ENCODE data around the gene SLC2A10.
"Not testable (repeated sequence)": the region's sequence is repeated elsewhere in the genome, so short reads cannot be mapped to it uniquely, and the experiment has no call there.

The SLC2A10 gene

DNA sequence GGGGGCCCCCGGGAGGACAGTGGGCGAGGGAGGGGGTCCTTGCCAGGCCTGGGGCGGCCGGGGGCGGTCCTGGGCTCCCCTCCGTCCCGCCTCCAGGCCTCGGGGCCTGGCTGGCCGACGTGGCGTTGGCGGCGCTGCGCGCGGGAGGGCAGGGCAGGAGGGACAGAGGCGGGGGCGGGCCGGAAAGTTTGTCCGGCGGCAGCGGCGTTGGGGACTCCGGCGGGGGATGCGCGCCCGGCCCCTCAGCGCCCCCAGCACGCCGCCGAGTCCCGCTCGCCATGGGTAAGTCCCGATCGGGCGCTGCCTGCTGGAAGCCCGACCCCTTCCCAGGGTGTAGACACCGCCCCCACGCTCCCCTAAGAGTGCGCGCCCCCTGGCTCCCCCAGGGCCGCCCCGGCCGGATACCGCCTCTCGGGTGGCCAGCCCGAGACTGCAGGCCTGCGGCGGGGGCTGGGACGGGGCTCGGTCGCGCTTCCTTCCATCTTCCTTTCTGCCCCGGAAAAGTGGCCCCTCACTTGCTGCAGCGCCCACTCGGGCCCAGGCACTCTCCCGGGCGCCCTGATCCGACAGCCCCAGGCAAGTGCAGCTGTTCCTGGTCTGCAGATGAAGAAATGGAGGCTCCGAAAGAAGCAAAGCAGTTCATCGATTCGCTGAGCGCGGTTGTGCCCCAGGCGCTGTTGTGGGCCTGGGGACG, at the start of gene SLC2A10:
Gene SLC2A10 (plus strand): TSS at position 191 of the 694 bp plus-strand sequence. CDS start 88 bp downstream, at position 279.
- no peak for DNase-seq (ENCODE audit: low read depth in 2 of 2)

DNA sequence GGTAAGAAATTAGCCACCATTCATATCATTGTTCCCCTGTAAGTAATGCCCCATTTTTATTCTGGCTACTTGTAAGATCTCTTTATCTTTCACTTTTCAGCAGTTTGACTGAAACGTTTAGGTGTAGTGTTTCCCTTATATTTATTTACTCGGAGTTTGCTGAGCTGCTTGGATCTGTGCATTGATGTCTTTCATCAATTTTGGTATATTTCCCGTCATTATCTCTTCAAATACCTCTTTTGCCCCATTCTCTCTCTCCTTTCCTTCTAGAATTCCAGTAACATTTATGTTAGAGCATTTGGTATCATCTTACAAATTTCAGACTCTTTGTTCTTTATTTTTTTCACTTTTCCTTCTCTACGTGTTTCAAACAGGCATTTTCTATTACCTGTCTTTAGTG, 49.0 kb upstream of the SLC2A10 start:
- no peak for DNase-seq (ENCODE audit: low read depth in 2 of 2)

DNA sequence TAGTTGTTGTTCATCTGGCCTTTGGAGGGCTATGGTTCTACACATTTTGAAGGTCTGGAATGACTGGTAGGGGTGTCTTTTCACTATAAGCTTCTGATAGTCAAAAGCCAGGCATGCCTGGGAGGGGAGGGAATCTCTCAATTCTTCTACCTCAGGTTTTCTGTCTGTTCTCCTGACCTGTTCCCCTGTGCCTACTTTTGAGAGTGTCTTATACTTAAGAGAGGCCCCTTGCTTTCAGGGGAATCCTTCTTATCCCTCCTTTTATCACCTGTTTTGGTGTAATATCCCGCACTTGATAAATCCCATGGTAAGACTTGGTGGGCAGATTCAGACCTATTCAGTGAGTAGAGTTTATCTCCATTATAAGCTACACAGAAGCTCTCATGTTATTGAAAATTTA, 47.8 kb upstream of the SLC2A10 start:
- no peak for DNase-seq (ENCODE audit: low read depth in 2 of 2)

GRCh38 chr20:46663531-46663930, 45.9 kb upstream of the SLC2A10 start:
- no peak for DNase-seq (ENCODE audit: low read depth in 2 of 2)

GRCh38 chr20:46665602-46666001, 43.8 kb upstream of the SLC2A10 start:
- no peak for DNase-seq (ENCODE audit: low read depth in 2 of 2)

- no peak for DNase-seq (ENCODE audit: low read depth in 2 of 2)
Measured at GRCh38 chr20:46666306-46666705, 43.1 kb upstream of the SLC2A10 start.

DNA sequence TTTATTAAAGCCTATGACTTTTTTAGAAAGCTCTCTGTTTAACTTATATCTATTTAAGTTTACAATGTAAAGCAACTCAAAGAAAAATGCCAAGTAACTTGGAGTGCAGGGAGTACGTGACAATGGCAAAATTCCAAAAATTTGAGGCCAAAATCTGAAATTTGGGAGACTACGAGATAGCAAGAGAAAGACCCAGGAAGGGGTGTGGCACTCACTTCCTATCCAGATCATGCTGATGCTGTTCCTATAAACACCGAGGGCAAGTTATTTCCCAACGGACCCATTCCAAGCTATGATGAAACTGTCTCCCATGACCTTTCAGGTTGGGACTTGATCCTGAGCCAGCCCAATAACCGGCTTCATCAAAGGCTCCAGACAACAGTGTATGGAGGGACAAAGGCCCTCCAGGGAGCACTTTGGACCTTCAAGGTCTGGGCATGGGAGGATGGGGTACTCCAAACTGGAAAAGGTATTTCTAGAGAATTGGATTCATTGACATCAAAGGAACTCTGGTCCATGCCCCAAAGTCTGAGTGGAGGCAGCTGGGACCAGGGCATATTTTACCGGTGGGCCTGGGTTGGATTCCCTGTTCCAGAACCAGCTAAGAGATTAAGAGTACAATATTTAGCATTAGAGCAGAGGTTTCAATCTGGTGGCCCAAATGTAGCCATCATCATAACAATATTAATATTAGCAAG, 42.5 kb upstream of the SLC2A10 start:
- no peak for DNase-seq (ENCODE audit: low read depth in 2 of 2)

DNA sequence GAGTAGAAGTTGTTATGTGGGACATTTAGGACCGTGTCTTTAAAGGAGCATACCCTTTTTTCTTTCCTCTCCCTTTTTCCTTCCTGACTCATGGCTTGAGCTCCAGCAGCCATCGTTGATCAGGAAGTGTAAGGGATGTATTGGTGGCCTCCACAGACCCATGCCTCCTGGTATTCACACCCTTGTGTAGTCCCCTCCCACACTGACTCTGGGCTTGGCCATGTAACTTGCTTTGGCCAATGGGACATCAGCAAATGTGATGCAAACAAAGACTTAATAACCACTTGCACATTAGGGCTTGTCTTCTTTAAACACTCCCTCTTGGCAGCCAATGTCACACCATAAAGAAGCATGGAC, 39.2 kb upstream of the SLC2A10 start:
- no peak for DNase-seq (ENCODE audit: low read depth in 2 of 2)

GRCh38 chr20:46670585-46671584, 38.6 kb upstream of the SLC2A10 start:
- DNase-seq (ENCODE audit: low read depth in 2 of 2), result no peak

- no peak for DNase-seq (ENCODE audit: low read depth in 2 of 2)
Measured at GRCh38 chr20:46671866-46672542, 37.4 kb upstream of the SLC2A10 start.

DNA sequence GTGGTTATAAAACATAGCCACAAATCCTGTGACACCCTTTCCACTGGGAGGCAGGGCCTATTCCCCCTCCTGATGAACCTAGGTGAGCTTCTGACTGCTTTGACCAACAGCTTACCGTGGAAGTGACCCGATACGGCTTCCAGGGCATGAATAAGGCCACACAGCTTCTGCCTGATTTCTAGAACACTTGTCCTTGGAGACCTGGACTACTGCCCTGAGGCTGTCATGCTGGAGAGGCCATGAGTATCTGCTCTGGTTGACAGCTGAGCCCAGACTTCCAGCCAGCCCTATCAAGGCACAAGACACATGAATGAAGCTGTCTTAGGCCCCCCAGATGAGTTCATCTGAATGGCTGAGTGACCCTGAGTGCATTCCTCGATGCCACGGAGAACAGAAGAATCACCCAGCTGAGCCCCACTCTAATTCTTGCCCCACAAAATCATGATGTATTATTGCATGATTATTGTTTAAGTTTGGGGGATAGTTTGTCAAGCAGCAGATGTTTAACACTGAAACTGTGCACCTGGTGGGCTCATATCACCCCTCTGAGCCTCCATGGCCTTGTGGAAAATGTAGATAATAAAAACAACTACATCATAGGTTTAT, 36.8 kb upstream of the SLC2A10 start:
- DNase-seq (ENCODE audit: low read depth in 2 of 2), result no peak

DNA sequence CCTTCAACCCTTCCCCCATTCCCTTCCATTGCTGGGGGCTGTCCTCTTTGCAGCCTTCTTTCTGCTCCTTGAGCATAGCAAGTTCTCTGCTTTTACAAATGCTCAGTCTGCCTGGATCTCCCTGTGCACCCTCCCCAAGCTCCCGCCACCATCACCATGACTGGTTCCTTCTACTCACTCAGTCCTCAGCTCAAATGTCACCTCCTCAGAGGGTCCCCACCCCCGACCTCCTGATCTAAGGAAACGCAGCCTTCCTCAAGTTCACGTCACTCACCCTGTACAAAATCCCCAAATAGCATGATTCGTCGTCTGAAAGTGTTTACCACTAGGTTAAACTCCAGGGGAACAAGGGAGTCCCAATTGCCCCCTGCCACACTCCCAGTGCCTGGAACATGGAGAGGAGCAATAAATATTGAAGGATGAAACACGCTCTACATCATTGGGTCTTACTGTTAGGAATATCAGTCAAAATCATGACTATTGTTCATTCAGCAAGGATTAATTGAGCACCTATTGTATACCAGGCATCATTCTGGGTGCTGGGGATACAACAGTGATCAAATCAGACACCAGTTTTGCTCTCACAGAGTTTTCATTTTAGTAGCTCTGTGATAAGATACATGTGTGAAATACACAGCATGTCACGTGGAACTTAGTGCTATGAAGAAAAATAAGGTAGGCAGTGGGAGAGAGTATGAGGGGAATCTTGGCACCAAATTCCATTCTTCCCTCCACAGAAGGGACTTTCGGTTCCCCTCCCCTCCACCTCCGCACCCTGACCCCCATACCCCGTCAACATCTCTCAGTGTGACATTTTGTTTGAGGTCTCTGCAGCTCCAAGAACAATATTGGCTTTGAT, 35.8 kb upstream of the SLC2A10 start:
- DNase-seq (ENCODE audit: low read depth in 2 of 2), result no peak

DNA sequence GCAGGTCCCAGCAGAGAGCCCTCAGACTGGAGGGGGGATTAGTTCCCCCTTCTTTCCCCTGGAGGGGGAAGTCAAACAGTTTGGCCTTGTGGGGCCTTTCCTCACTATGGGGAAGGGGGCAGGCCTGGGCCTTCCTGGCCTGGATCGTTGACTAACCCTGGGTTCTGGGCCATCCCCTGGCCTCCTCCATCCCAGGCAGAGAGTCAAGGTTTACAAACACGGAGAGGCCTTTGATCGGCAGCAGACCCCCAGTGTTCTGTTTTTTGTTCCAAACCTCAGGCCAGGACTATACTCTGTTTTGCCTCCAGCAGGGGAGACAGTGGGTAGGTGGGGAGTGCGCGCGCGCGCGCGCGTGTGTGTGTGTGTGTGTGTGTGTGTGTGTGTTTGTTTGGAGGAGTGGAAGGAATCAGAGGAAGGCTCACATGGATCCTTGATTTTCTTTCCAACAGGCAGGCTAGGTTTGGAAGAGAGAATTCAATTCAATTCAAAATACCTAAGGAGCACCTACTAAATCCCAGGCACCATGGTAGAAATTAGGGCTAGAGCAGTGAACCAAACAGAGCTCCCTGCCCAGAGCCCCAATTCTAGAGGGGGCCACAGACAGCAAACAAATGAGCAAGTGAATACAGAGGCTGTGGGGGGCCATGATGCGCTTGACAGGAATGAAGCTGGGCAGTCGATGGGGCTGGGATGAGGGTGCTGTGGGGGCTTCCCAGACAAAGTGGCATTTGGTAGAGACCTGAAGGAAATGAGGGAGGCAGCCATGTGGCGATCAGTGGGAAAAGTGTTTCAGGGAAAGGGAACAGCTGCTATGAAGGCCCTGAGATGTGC, 35.0 kb upstream of the SLC2A10 start:
- no peak for DNase-seq (ENCODE audit: low read depth in 2 of 2)

GRCh38 chr20:46676649-46677316, 32.7 kb upstream of the SLC2A10 start:
- DNase-seq (ENCODE audit: low read depth in 2 of 2), result not testable (repeated sequence)

GRCh38 chr20:46677608-46678007, 31.8 kb upstream of the SLC2A10 start:
- no peak for DNase-seq (ENCODE audit: low read depth in 2 of 2)

DNA sequence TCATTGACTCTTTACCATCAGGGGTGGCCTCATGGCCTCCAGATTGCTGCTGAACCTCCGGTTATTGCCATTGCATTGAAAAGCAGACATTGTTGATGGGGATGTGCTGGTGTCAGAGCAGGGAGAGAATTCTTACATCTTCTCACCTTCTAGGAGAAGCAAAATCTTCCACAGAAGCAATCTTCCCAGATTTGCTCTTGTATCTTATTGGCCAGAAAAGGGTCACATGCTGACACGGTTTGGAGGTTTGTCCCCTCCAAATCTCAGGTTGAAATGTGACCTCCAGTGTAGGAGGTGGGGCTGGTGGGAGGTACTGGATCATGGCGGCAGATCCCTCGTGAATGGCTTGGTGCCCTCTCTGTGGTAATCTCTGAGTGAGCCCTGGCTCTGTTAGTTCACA, 30.9 kb upstream of the SLC2A10 start:
- DNase-seq (ENCODE audit: low read depth in 2 of 2), result no peak

GRCh38 chr20:46680684-46681031, 28.8 kb upstream of the SLC2A10 start:
- no peak for DNase-seq (ENCODE audit: low read depth in 2 of 2)

GRCh38 chr20:46681032-46681854, 28.2 kb upstream of the SLC2A10 start:
- DNase-seq (ENCODE audit: low read depth in 2 of 2), result peak; percentile 55 to 63

All from stimulated activated CD4-positive, alpha-beta T cell treated with anti-CD3 and anti-CD28 coated beads, Interleukin-4, amount 100 ng/mL, for 48 hours (primary cell).